Adrenal gland (tissue), 12 donors: Measurements from ENCODE around the gene QSER1. TPM values are rescaled to one million over a fixed set of nuclear protein-coding genes. Genes with fewer than 3 reads are reported as not detected.
"Not testable (repeated sequence)": the region's sequence is repeated elsewhere in the genome, so short reads cannot be mapped to it uniquely, and the experiment has no call there.

Experiments used
- DNase-seq, 7 donors: peaks; one replicate each; pipeline ENCODE4 v3.0.0-alpha.2; 2019 to 2020
- H3K27ac ChIP-seq, 5 donors: fragments of 200-600 bp; sonication (generic) in 4 of 5; 1 replicate in 3 of 5; 2 replicates in 2 of 5; pipeline versions ENCODE4 v1.5.1 to v1.8.0; 2016 to 2020; ENCODE audit warnings: mild to moderate bottlenecking in 1 of 5
- H3K27me3 ChIP-seq: fragments of 200-600 bp; 2 replicates; pipeline ENCODE4 v1.8.0; 2021
- H3K36me3 ChIP-seq, 2 donors: fragments of 200-600 bp; replicated peaks in 1 of 2; 1 replicate in 1 of 2; 2 replicates in 1 of 2; pipeline versions ENCODE4 v1.5.1 to v1.8.0; 2018 to 2022
- H3K4me1 ChIP-seq, 2 donors: fragments of 200-600 bp; replicated peaks in 1 of 2; 1 replicate in 1 of 2; 2 replicates in 1 of 2; pipeline versions ENCODE4 v1.5.1 to v1.8.0; 2018 to 2021
- H3K4me3 ChIP-seq, 4 donors: fragments of 200-600 bp; sonication (generic) in 3 of 4; one replicate each; pipeline ENCODE4 v1.5.1; 2016 to 2018
- H3K9me3 ChIP-seq, 3 donors: fragments of 200-600 bp; sonication (generic) in 1 of 3; replicated peaks in 1 of 3; 1 replicate in 2 of 3; 2 replicates in 1 of 3; pipeline versions ENCODE4 v1.5.1 to v1.8.0; 2016 to 2021
- POLR2A ChIP-seq, 2 donors: fragments of 450-650 bp; IDR thresholded peaks; one replicate each; pipeline ENCODE4 v1.6.1; 2017; ENCODE audit warnings: antibody characterized with exemption in 2 of 2, mild to moderate bottlenecking in 2 of 2, moderate library complexity in 1 of 2
- WGBS, 4 donors: extraction: QIAGEN DNeasy Blood & Tissue Kit in 2 of 4; methylation state at CpG; one replicate each; pipeline versions ENCODE4 v1.1.5 to v1.1.7; 2013 to 2017; 5-methylcytosine and 5-hydroxymethylcytosine counted together
- intact Hi-C, 2 donors: fragments of 100-400 bp; cut with DNase I; formaldehyde crosslinking; loops; one replicate each; pipeline versions ENCODE4 v1.14.1 to v1.15.0; 2022 to 2023
- polyA plus RNA-seq, 3 donors: library from polyadenylated mRNA; stranded (reverse); fragments of 200-250 nt in 2 of 3; fragments of 350-450 nt in 1 of 3; fragmentation: Illumina TruSeq in 1 of 3; extraction: RNeasy Lipid Tissue Mini Kit (QIAGEN cat#74804) in 1 of 3; gene quantifications; one replicate each; pipeline ENCODE4 v1.2.3, GENCODE V29; 2013 to 2014
- total RNA-seq, 9 donors: library from RNA; depleted of rRNA in 4 of 9; stranded (reverse); fragments of >200 nt in 4 of 9; fragments of 120-200 nt in 1 of 9; fragmentation: NEBNext Ultra II Directional in 1 of 9; extraction: Animal tissue kit (Norgen Biotek cat#: 25700) in 1 of 9; gene quantifications; one replicate each; pipeline versions ENCODE4 v1.1.0 to v1.2.4, GENCODE V29; 2013 to 2023
- TF ChIP-seq, protein P1 (sequence below), 6 experiments: fragments of 450-650 bp in 4 of 6; fragments of 200-600 bp in 2 of 6; sonication (generic) in 1 of 6; IDR thresholded peaks; 1 replicate in 5 of 6; 2 replicates in 1 of 6; pipeline versions ENCODE4 v1.5.1 to v1.8.0; 2016 to 2021; ENCODE audit warnings: antibody characterized with exemption in 6 of 6, mild to moderate bottlenecking in 2 of 6, moderate library complexity in 1 of 6
- donor health status: healthy with polysubstance abuse.
- donor health status: Bipolar disorder and iron deficiency.
- donor health status: DM: yes; HTN: yes; CAD: no.
- donor health status: DM: no; HTN: no; CAD: no.
- donor health status: DM: no; HTN: no; CAD: no.
- donor health status: DM: yes; HTN: yes; CAD: no.

Gene QSER1
- total and polyA plus RNA-seq, 12 donors = 2.4 to 27.2 (median 18.9) TPM

DNA sequence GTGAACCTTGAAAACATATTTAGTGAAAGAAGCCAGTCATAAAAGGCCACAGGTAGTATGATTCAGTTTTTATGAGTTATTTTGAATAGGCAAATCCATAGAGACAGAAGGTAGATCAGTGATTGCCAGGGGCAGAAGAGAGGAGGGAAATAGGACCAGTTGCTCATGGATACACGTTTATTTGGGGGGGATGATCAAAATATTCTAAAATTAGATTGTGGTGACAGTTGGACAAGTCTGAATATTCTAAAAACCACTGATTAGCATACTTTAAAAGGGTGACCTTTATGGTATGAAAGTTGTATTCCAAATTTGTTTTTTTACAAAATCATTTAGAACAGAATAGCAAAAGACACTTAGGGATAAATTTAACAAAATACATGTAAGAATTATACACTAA lies 28.6 kb downstream of the QSER1 start:
- Histone ChIP-seq H3K36me3 (no peaks in the 10 kb centered on the region), H3K4me3 (no peak overlapping the region), H3K4me1 (no peaks in the 10 kb centered on the region), H3K9me3 (no peaks in the 10 kb centered on the region), H3K27me3 (no peaks in the 10 kb centered on the region), H3K27ac (no peak overlapping the region)
- WGBS, 4 donors = 71 to 78% (median 74%) methylated on average over 1 of the region's 1 CpG
- intact Hi-C loops = no loop called here
- no peak for TF ChIP-seq POLR2A (IDR thresholded peaks at IDR 0.05)
- TF ChIP-seq, protein P1, sequence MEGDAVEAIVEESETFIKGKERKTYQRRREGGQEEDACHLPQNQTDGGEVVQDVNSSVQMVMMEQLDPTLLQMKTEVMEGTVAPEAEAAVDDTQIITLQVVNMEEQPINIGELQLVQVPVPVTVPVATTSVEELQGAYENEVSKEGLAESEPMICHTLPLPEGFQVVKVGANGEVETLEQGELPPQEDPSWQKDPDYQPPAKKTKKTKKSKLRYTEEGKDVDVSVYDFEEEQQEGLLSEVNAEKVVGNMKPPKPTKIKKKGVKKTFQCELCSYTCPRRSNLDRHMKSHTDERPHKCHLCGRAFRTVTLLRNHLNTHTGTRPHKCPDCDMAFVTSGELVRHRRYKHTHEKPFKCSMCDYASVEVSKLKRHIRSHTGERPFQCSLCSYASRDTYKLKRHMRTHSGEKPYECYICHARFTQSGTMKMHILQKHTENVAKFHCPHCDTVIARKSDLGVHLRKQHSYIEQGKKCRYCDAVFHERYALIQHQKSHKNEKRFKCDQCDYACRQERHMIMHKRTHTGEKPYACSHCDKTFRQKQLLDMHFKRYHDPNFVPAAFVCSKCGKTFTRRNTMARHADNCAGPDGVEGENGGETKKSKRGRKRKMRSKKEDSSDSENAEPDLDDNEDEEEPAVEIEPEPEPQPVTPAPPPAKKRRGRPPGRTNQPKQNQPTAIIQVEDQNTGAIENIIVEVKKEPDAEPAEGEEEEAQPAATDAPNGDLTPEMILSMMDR (IDR thresholded peaks at IDR 0.05) = no peak
- DNase-seq = no peak

DNA sequence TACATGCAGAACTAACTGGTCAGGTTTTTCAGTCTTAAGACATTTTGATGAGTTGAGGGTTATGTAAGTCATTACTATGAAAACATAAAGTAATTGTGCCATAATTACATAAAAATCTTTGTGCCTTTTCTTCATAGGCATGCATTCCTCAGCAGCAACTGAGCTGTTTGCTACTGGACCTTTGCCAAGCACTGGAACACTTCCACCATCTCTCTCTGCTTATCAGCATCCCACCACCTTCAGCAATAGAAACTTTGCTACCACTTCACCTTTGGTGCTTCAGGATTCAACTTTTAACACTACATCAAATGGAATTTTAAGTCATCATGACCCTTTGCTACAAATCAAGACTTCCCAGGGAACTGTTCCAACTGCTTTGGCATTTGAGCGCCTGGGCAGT lies 39.0 kb downstream of the QSER1 start:
- TF ChIP-seq POLR2A (IDR thresholded peaks at IDR 0.05) = no peak
- TF ChIP-seq, protein P1 (IDR thresholded peaks at IDR 0.05) = no peak
- Histone ChIP-seq H3K36me3 (peaks cover 0 to 24% of the 10 kb centered on the region in 2 donors), H3K4me3 (no peak overlapping the region), H3K27me3 (no peaks in the 10 kb centered on the region), H3K4me1 (no peaks in the 10 kb centered on the region), H3K9me3 (no peaks in the 10 kb centered on the region), H3K27ac (no peak overlapping the region)
- no peak for DNase-seq
- intact Hi-C loops = no loop called here
- 94 to 100% (median 96%) methylated on average over 1 of the region's 1 CpG for WGBS, 4 donors

DNA sequence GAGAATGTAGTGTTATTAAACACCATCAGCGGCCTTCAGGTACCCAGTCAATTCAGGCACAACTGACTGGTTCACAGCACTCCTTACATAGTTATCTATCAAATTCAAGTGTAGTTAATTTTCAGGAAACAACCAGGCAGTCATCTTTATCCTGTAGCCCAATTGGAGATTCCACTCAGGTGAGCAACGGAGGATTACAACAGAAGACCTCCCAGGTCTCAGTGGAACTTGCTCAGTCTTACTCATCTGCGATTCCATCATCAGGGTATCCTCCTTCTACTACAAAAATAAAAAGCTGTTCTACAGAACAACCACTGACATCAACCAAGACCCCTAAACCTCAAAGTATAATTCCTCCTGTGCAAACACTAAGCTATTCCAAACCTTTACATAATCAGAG lies 39.6 kb downstream of the QSER1 start:
- Histone ChIP-seq H3K4me3 (no peak overlapping the region), H3K27ac (no peak overlapping the region), H3K36me3 (peaks cover 0 to 24% of the 10 kb centered on the region in 2 donors), H3K27me3 (no peaks in the 10 kb centered on the region), H3K9me3 (no peaks in the 10 kb centered on the region), H3K4me1 (no peaks in the 10 kb centered on the region)
- intact Hi-C loops = no loop called here
- 95 to 99% (median 96%) methylated on average over 3 of the region's 3 CpGs for WGBS, 4 donors
- TF ChIP-seq POLR2A (IDR thresholded peaks at IDR 0.05) = no peak
- TF ChIP-seq, protein P1 (IDR thresholded peaks at IDR 0.05) = no peak
- no peak for DNase-seq

DNA sequence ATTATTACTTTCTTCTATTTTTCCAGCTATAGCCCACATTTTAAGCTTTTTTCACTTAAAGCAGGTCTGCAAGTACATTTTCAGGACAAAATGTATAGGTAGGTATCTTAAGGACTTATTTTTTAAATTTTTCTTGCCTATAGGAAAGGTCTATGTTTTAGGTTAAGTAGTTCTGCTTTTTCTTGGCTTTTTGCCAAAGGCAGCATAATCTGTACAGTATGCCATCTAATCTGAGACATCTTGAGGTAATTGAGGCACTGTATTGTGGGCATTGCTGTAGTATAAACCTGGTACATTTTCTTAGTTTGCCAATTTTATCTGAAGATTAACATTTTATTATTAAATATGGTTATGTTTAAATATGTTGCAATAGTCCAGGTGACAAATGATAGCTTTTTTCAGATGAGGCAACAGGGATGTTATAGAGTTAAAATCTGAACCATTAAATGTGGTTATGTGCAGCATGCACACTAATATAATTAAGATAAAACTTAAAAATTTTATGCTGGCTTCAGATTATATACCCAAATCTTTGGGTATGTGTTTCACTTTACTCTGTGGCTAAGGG lies 42.9 kb downstream of the QSER1 start:
- DNase-seq = no peak

DNA sequence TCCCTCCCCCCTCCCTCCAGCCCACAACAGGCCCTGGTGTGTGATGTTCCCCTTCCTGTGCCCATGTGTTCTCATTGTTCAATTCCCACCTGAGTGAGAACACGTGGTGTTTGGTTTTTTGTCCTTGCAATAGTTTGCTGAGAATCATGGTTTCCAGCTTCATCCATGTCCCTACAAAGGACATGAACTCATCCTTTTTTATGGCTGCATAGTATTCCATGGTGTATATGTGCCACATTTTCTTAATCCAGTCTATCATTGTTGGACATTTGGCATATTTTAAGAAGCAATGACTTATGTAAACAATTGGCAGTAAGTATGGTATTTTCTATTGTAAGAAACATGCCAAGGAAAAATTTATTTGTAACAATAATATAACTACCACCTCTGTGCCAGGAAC lies 43.6 kb downstream of the QSER1 start:
- H3K4me3 ChIP-seq, H3K27me3 ChIP-seq, H3K27ac ChIP-seq, H3K4me1 ChIP-seq, H3K9me3 ChIP-seq, DNase-seq, intact Hi-C loops: not testable (repeated sequence)
- WGBS, 4 donors = 88 to 100% (median 96%) methylated on average over 1 of the region's 1 CpG
- H3K36me3 ChIP-seq = peaks cover 0 to 24% of the 10 kb centered on the region in 2 donors

More for the DNA sequence above, 42.9 kb downstream of the QSER1 start:
- Histone ChIP-seq H3K36me3 (peaks cover 0 to 24% of the 10 kb centered on the region in 2 donors), H3K4me1 (peaks cover 2 to 4% of the 10 kb centered on the region in 2 donors), H3K4me3 (no peak overlapping the region), H3K27me3 (no peaks in the 10 kb centered on the region), H3K9me3 (no peaks in the 10 kb centered on the region), H3K27ac (no peak overlapping the region)
- intact Hi-C loops = no loop called here
- TF ChIP-seq POLR2A (IDR thresholded peaks at IDR 0.05) = no peak
- TF ChIP-seq, protein P1 (IDR thresholded peaks at IDR 0.05) = no peak

DNA sequence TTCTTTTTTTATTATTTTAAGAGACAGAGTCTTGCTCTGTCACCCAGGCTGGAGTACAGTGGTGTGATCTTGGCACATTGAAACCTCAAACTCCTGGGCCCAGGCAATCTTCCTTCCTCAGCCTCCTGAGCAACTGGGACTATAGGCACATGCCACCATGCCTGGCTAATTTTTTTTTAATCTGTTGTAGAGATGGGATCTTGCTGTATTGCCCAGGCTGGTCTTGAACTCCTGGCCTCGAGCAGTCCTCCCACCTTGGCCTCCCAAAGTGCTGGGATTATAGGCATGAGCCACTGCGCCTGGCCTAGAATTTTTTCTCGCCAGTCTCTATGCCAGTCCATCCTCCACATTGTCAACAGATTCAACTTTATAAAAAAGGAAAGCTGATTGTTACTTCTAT lies 44.7 kb downstream of the QSER1 start:
- H3K9me3 ChIP-seq, H3K4me1 ChIP-seq, H3K27ac ChIP-seq, H3K27me3 ChIP-seq, intact Hi-C loops, DNase-seq, H3K4me3 ChIP-seq: not testable (repeated sequence)
- H3K36me3 ChIP-seq = peaks cover 0 to 16% of the 10 kb centered on the region in 2 donors
- WGBS, 4 donors = 94 to 100% (median 96%) methylated on average over 3 of the region's 3 CpGs
